ENCODE data around the gene DHX29. TPM values are rescaled to one million over a fixed set of nuclear protein-coding genes. Genes with fewer than 3 reads are reported as not detected.
"Not testable (repeated sequence)": the region's sequence is repeated elsewhere in the genome, so short reads cannot be mapped to it uniquely, and the experiment has no call there.

The DHX29 gene
- total RNA-seq, 2 donors from 2014 or later, result 19.2 to 22.1 TPM

GRCh38 chr5:55331321-55331720 is 23.8 kb upstream of the DHX29 start:
- ATAC-seq (no peak), DNase-seq (ENCODE audit: low spot score) (no peak)
- Mint-ChIP-seq H3K27me3 (no peaks in the 10 kb centered on the region), H3K27ac (no peak overlapping the region), H3K4me1 (ENCODE audit: low read depth in 2 of 2) (peaks cover 17 to 21% of the 10 kb centered on the region in 2 donors), H3K36me3 (peaks cover 21% of the 10 kb centered on the region), H3K9me3 (no peaks in the 10 kb centered on the region), H3K4me3 (no peak overlapping the region)

DNA sequence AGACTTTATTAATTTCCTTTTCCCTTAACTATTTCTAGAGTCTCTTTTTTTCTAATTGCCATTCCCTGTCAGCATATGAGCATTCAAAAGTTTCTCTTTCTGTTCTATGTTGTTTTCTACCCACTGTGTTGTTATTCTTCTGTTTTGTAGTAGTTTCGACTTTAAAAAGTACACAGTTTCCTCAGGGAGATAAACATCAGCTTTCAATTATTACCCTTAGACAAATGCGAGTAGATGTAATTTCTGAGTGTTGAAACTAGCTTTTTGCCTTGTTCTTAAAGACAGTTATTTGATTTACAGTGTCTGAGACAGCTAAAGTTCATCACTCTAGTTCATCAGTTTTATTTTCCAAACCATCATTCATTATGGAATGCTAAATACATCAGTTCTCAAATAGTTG is 19.8 kb upstream of the DHX29 start:
- no peak overlapping the region for H3K27ac Mint-ChIP-seq
- DNase-seq (ENCODE audit: low spot score), result no peak
- H3K27me3 Mint-ChIP-seq, result no peaks in the 10 kb centered on the region
- H3K36me3 Mint-ChIP-seq, result peaks cover 22% of the 10 kb centered on the region
- H3K4me3 Mint-ChIP-seq, result no peak overlapping the region
- H3K4me1 Mint-ChIP-seq (ENCODE audit: low read depth in 2 of 2), result peaks cover 17 to 20% of the 10 kb centered on the region in 2 donors
- no peak for ATAC-seq
- H3K9me3 Mint-ChIP-seq, result no peaks in the 10 kb centered on the region

DNA sequence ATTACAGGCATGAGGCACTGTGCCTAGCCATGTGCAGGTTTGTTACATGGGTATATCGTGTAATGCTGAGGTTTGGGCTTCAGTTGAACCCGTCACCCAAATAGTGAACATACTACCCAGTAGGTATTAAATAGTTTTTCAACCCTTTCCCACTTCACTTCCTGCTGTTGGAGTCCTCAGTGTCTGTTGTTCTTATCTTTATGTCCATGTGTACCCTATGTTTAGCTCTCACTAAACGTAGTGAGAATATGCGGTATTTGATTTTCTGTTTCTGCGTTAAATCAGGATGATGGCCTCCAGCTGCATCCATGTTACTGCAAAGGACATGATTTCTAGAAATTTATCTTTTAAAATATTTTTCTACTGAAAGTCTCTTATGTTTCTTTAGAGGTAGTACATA is 18.1 kb upstream of the DHX29 start:
- no peak for ATAC-seq

DNA sequence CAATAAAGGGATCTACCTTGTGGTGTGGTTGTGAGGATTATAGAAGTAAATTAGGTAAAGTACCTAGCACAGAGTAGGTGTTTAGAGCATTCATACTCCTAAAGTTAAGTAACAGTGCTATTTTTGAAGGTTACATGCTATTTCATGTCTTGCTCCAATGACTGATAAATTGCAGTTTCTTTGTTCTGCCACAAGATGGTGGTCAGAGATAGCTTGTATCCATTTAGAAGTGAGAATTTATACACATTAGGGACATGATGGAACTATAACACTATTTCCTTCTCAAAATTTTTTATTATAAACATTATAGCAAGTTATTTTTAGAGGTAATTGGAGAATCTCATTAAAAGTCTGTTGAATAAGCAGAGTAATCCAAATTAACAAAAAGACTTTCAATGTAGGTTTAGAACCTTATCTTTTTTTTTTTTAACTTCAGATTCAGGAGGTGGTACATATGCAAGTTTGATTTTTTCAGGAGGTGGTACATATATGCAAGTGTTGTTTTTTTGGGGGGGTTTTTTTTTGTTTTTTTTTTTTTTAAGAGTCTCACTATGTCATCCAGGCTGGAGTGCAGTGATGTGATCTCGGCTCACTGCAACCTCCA is 17.4 kb upstream of the DHX29 start:
- Mint-ChIP-seq H3K9me3 (no peaks in the 10 kb centered on the region), H3K4me3 (no peak overlapping the region), H3K27me3 (no peaks in the 10 kb centered on the region), H3K36me3 (peaks cover 7% of the 10 kb centered on the region), H3K4me1 (ENCODE audit: low read depth in 2 of 2) (peaks cover 9 to 16% of the 10 kb centered on the region in 2 donors), H3K27ac (no peak overlapping the region)
- DNase-seq (ENCODE audit: low spot score) (no peak), ATAC-seq (no peak)

More for the DNA sequence above, 18.1 kb upstream of the DHX29 start:
- H3K4me3 Mint-ChIP-seq, result no peak overlapping the region
- no peak for DNase-seq (ENCODE audit: low spot score)
- H3K27ac Mint-ChIP-seq, result no peak overlapping the region
- no peaks in the 10 kb centered on the region for H3K27me3 Mint-ChIP-seq
- no peaks in the 10 kb centered on the region for H3K9me3 Mint-ChIP-seq
- H3K36me3 Mint-ChIP-seq, result peaks cover 14% of the 10 kb centered on the region
- peaks cover 15 to 17% of the 10 kb centered on the region in 2 donors for H3K4me1 Mint-ChIP-seq (ENCODE audit: low read depth in 2 of 2)

GRCh38 chr5:55324006-55324405 is 16.5 kb upstream of the DHX29 start:
- Mint-ChIP-seq H3K27ac (no peak overlapping the region), H3K27me3 (no peaks in the 10 kb centered on the region), H3K36me3 (peaks cover 5% of the 10 kb centered on the region), H3K9me3 (no peaks in the 10 kb centered on the region), H3K4me1 (ENCODE audit: low read depth in 2 of 2) (peaks cover 8 to 18% of the 10 kb centered on the region in 2 donors), H3K4me3 (no peak overlapping the region)
- DNase-seq (ENCODE audit: low spot score), result no peak
- ATAC-seq, result no peak

DNA sequence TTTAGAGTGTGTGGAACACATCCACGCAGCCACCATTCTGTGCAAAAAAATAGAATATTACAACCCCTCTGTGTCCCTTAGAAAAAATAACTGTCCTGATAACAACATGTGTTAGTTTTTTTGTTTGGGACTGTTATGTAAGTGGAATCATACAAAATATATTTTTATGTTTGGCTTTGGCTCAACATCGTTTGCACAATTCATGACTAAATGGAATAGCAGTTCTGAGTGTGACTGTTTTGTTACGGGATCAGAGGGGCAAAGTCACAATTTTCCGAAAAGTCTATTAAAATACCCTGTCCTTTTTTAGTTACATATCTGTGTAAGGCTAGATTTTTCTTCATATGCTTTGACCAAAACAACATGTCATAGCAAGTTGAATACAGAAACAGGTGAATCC is 13.1 kb upstream of the DHX29 start:
- DNase-seq (ENCODE audit: low spot score), result no peak
- Mint-ChIP-seq H3K4me1 (ENCODE audit: low read depth in 2 of 2) (peaks cover 16 to 36% of the 10 kb centered on the region in 2 donors), H3K27ac (no peak overlapping the region), H3K27me3 (no peaks in the 10 kb centered on the region), H3K4me3 (no peak overlapping the region), H3K36me3 (peaks cover 23% of the 10 kb centered on the region), H3K9me3 (no peaks in the 10 kb centered on the region)
- no peak for ATAC-seq

- Mint-ChIP-seq H3K27ac (no peak overlapping the region), H3K4me1 (ENCODE audit: low read depth in 2 of 2) (peaks cover 20 to 37% of the 10 kb centered on the region in 2 donors)
Observed at GRCh38 chr5:55319491-55319890, 12.0 kb upstream of the DHX29 start.

GRCh38 chr5:55318237-55318636 is 10.7 kb upstream of the DHX29 start:
- Mint-ChIP-seq H3K36me3 (peaks cover 26% of the 10 kb centered on the region), H3K4me1 (ENCODE audit: low read depth in 2 of 2) (peaks cover 30 to 46% of the 10 kb centered on the region in 2 donors)
- H3K9me3 Mint-ChIP-seq; ATAC-seq; H3K27ac Mint-ChIP-seq; H3K4me3 Mint-ChIP-seq; DNase-seq (ENCODE audit: low spot score); H3K27me3 Mint-ChIP-seq: not testable (repeated sequence)

More at GRCh38 chr5:55319491-55319890, 12.0 kb upstream of the DHX29 start:
- ATAC-seq, result no peak
- no peaks in the 10 kb centered on the region for H3K27me3 Mint-ChIP-seq
- H3K36me3 Mint-ChIP-seq, result peaks cover 19% of the 10 kb centered on the region
- no peak overlapping the region for H3K4me3 Mint-ChIP-seq
- no peak for DNase-seq (ENCODE audit: low spot score)
- no peaks in the 10 kb centered on the region for H3K9me3 Mint-ChIP-seq

DNA sequence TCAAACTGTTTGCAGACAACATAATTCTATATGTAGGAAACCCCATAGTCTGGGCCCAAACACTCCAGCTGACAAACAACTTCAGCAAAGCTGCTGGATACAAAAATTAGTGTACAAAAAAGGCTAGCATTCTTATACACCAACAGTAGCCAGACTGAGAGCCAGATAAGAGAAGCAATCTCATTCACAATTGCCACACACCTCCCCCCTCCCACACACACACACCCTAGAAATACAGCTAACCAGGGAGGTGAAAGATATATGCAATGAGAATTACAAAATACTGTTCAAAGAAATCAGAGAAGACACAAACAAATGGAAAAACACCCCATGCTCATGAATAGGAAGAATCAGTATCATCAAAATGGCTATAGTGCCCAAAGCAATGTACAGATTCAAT is 9.3 kb upstream of the DHX29 start:
- DNase-seq (ENCODE audit: low spot score), result no peak
- ATAC-seq, result no peak
- Mint-ChIP-seq H3K4me3 (no peak overlapping the region), H3K4me1 (ENCODE audit: low read depth in 2 of 2) (peaks cover 33 to 46% of the 10 kb centered on the region in 2 donors), H3K36me3 (peaks cover 26% of the 10 kb centered on the region), H3K9me3 (no peaks in the 10 kb centered on the region), H3K27me3 (no peaks in the 10 kb centered on the region), H3K27ac (no peak overlapping the region)

DNA sequence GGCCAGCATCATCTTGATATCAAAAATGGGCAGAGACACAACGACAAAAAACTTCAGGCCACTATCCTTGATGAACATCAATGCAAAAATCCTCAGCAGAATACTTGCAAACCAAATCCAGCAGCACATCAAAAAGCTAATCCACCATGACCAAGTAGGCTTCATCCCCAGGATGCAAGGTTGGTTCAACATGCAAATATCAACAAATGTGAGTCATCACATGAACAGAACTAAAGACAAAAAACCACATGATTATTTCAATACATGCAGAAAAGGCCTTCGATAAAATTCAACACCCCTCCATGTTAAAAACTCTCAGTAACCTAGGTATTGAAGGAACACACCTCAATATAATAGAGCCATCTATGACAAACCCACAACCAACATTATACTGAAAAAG is 8.8 kb upstream of the DHX29 start:
- H3K27ac Mint-ChIP-seq, result no peak overlapping the region
- peaks cover 26% of the 10 kb centered on the region for H3K36me3 Mint-ChIP-seq
- DNase-seq (ENCODE audit: low spot score) (no peak), ATAC-seq (no peak)
- H3K27me3 Mint-ChIP-seq, result no peaks in the 10 kb centered on the region
- peaks cover 39 to 49% of the 10 kb centered on the region in 2 donors for H3K4me1 Mint-ChIP-seq (ENCODE audit: low read depth in 2 of 2)
- H3K9me3 Mint-ChIP-seq, result no peaks in the 10 kb centered on the region
- H3K4me3 Mint-ChIP-seq, result no peak overlapping the region

- no peak for ATAC-seq
- Mint-ChIP-seq H3K4me3 (no peak overlapping the region), H3K4me1 (ENCODE audit: low read depth in 2 of 2) (peaks cover 41 to 48% of the 10 kb centered on the region in 2 donors), H3K27me3 (no peaks in the 10 kb centered on the region), H3K36me3 (peaks cover 26% of the 10 kb centered on the region), H3K9me3 (no peaks in the 10 kb centered on the region), H3K27ac (no peak overlapping the region)
- DNase-seq (ENCODE audit: low spot score), result no peak
Observed at GRCh38 chr5:55313870-55314617, 6.5 kb upstream of the DHX29 start.

DNA sequence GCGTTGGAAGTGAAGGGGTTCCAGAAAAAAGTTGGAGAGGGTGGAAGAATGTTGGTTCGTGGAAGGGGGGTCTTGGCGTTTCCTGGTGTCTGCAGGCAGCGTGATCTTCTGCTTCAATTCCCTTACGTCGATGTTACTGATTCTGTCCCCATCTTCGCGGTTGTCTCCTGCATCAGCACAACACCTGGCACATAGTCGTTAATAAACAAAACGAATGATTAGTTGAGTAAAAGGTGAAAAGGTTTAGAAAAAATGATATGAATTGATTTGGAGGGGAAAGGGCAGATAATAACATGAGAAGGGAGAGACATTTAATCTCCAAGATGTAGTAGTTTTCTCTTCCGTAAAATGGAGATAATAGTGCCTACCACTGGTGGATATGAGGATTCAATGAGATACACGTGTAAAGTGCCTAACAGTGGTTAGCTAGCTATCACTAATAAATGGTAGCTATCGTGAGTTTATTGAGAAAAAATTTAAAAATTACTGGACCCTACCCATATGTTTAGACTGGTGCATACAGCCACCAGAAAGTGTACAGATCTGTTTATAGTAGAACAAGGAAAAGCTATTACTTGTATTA is 851 bp upstream of the DHX29 start:
- Mint-ChIP-seq H3K36me3 (peaks cover 6% of the 10 kb centered on the region), H3K9me3 (no peaks in the 10 kb centered on the region), H3K4me3 (no peak overlapping the region), H3K27ac (no peak overlapping the region), H3K4me1 (ENCODE audit: low read depth in 2 of 2) (peaks cover 11 to 17% of the 10 kb centered on the region in 2 donors), H3K27me3 (no peaks in the 10 kb centered on the region)
- no peak for ATAC-seq
- no peak for DNase-seq (ENCODE audit: low spot score)

- no peaks in the 10 kb centered on the region for H3K9me3 Mint-ChIP-seq
- ATAC-seq (no peak), DNase-seq (ENCODE audit: low spot score) (no peak)
- no peaks in the 10 kb centered on the region for H3K27me3 Mint-ChIP-seq
- no peak overlapping the region for H3K4me3 Mint-ChIP-seq
- H3K27ac Mint-ChIP-seq, result no peak overlapping the region
- H3K4me1 Mint-ChIP-seq (ENCODE audit: low read depth in 2 of 2), result peaks cover 11 to 16% of the 10 kb centered on the region in 2 donors
- peaks cover 7% of the 10 kb centered on the region for H3K36me3 Mint-ChIP-seq
Observed at GRCh38 chr5:55306641-55307382, 682 bp downstream of the DHX29 start.

DNA sequence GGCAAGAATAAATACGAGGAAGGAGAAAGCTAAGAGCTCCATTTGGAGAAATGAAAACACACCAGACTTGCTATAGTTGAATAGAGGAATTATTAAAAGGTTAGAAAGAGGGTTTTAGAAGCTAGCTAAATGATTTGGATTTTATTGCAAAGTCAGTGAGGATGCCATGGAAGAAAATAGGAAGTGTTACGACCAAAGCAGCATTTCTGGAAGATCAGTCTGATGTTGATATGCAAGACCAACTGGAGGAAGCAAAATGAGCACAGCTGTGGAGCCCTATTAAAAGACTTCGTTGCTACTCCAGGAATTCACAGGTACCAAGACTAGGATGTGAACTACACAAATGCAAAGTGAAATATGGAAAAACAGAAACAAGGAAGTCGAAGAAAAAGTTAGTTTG is 2.1 kb downstream of the DHX29 start:
- ATAC-seq, result no peak
- Mint-ChIP-seq H3K9me3 (no peaks in the 10 kb centered on the region), H3K36me3 (peaks cover 7% of the 10 kb centered on the region), H3K4me3 (no peak overlapping the region), H3K4me1 (ENCODE audit: low read depth in 2 of 2) (peaks cover 7 to 8% of the 10 kb centered on the region in 2 donors), H3K27me3 (no peaks in the 10 kb centered on the region), H3K27ac (no peak overlapping the region)
- DNase-seq (ENCODE audit: low spot score), result no peak
